ENCODE measurements around the gene FAM3B. TPM values are rescaled to one million over a fixed set of nuclear protein-coding genes. Genes with fewer than 3 reads are reported as not detected.

Gene FAM3B
- total RNA-seq, 1 experiment from 2014 or later, result not detected

- no peak for TF ChIP-seq SIN3A (IDR thresholded peaks at IDR 0.05; ENCODE audit: borderline replicate concordance, insufficient read depth, low read depth, low read length)
- TF ChIP-seq POLR2AphosphoS5 (IDR thresholded peaks at IDR 0.05; ENCODE audit: low read depth, low read length), result no peak
- TF ChIP-seq TCF7L2 (IDR thresholded peaks at IDR 0.05; ENCODE audit: low read depth, low read length), result no peak
- no peak for TF ChIP-seq CTCF (IDR thresholded peaks at IDR 0.05)
- TF ChIP-seq REST (IDR thresholded peaks at IDR 0.05; ENCODE audit: insufficient read depth in 1 of 2, low read depth in 2 of 2, low read length in 1 of 2), result no peak
- H3K27me3 ChIP-seq (ENCODE audit: control insufficient read depth, insufficient read depth, low read length), result no peaks in the 10 kb centered on the region
- H3K27ac ChIP-seq (ENCODE audit: low read length), result no peak overlapping the region
- no peaks in the 10 kb centered on the region for H3K36me3 ChIP-seq (ENCODE audit: control insufficient read depth, insufficient read depth, low read length)
- intact Hi-C loops (cut with micrococcal nuclease; ENCODE audit: unreplicated experiment), result loop anchor here (5.0 kb wide), 1 partner anchor 95 kb away; no protein-coding TSS in a partner anchor
- no peaks in the 10 kb centered on the region for H3K9me3 ChIP-seq (ENCODE audit: control insufficient read depth, insufficient read depth, low read depth, low read length)
- ATAC-seq (no peak), DNase-seq (ENCODE audit: low read depth, low spot score) (no peak)
- ChIA-PET POLR2A (no interaction called here), CTCF (no interaction called here)
- BruUV-seq (replicated peaks), result no TSS peak
- H3K4me3 ChIP-seq (ENCODE audit: low read depth in 2 of 2, low read length in 2 of 2), result no peak overlapping the region
- no peaks in the 10 kb centered on the region for H3K4me1 ChIP-seq (ENCODE audit: control insufficient read depth, insufficient read depth, low read length)
- in situ Hi-C loops (cut with HindIII; ENCODE audit: low pct_unique_long_range_greater_than_20kb, low sequenced_read_pairs), result no loop called here
Measured at GRCh38 chr21:41367301-41367944, 50.8 kb downstream of the FAM3B start.

GRCh38 chr21:41367945-41368734 lies 51.5 kb downstream of the FAM3B start:
- in situ Hi-C loops (cut with HindIII; ENCODE audit: low pct_unique_long_range_greater_than_20kb, low sequenced_read_pairs), result no loop called here
- no peak for DNase-seq (ENCODE audit: low read depth, low spot score)
- no peak for ATAC-seq
- ChIA-PET POLR2A (no interaction called here), CTCF (no interaction called here)
- Histone ChIP-seq H3K27ac (ENCODE audit: low read length) (no peak overlapping the region), H3K4me3 (ENCODE audit: low read depth in 2 of 2, low read length in 2 of 2) (no peak overlapping the region), H3K4me1 (ENCODE audit: control insufficient read depth, insufficient read depth, low read length) (no peaks in the 10 kb centered on the region), H3K9me3 (ENCODE audit: control insufficient read depth, insufficient read depth, low read depth, low read length) (no peaks in the 10 kb centered on the region), H3K36me3 (ENCODE audit: control insufficient read depth, insufficient read depth, low read length) (no peaks in the 10 kb centered on the region), H3K27me3 (ENCODE audit: control insufficient read depth, insufficient read depth, low read length) (no peaks in the 10 kb centered on the region)
- intact Hi-C loops (cut with micrococcal nuclease; ENCODE audit: unreplicated experiment), result loop anchor here (5.0 kb wide), 1 partner anchor 94 kb away; no protein-coding TSS in a partner anchor
- no TSS peak for BruUV-seq (replicated peaks)
- TF ChIP-seq CTCF (IDR thresholded peaks at IDR 0.05) (no peak), TCF7L2 (IDR thresholded peaks at IDR 0.05; ENCODE audit: low read depth, low read length) (no peak), REST (IDR thresholded peaks at IDR 0.05; ENCODE audit: insufficient read depth in 1 of 2, low read depth in 2 of 2, low read length in 1 of 2) (no peak)
